H1 (cell line): ENCODE data around the gene ARHGAP26. TPM values are rescaled to one million over a fixed set of nuclear protein-coding genes. Genes with fewer than 3 reads are reported as not detected.

Source experiments
- CTCF ChIA-PET: fragments of 300-600 bp; sonication (Branson Sonifier 250); formaldehyde crosslinking; loops from one replicate; lab custom pipeline; 2021; ENCODE audit not compliant: partially characterized antibody; lab: Charles Lee
- POLR2A ChIA-PET: fragments of 300-600 bp; sonication (Branson Sonifier 250); formaldehyde crosslinking; loops from one replicate; lab custom pipeline; 2021; ENCODE audit warnings: inconsistent platforms; ENCODE audit not compliant: partially characterized antibody; lab: Charles Lee
- DNase-seq, 2 experiments: peaks; one replicate each; pipeline versions ENCODE4 v3.0.0 to v3.0.0-alpha.2; 2010 to 2022; ENCODE audit warnings: low spot score in 2 of 2, low read depth in 1 of 2, mixed read lengths in 1 of 2
- FAIRE-seq: peaks from 2 replicates; lab custom pipeline; 2011; peaks lifted over from hg19 to GRCh38; lab: Jason Lieb, UNC
- H2AFZ ChIP-seq: 2 replicates; pipeline ENCODE4 v1.8.1; 2012; ENCODE audit warnings: low read length, inconsistent platforms
- H2AK5ac ChIP-seq: 2 replicates; pipeline ENCODE4 v1.6.1; 2013; ENCODE audit warnings: low read depth, low read length
- H2BK120ac ChIP-seq: replicated peaks from 2 replicates; pipeline ENCODE3; 2013; ENCODE audit warnings: low read depth, low read length, inconsistent platforms
- H2BK12ac ChIP-seq: 2 replicates; pipeline ENCODE4 v1.6.1; 2013; ENCODE audit warnings: low read depth, low read length
- H2BK15ac ChIP-seq: 2 replicates; pipeline ENCODE4 v1.6.1; 2013; ENCODE audit warnings: low read length
- H2BK20ac ChIP-seq: 2 replicates; pipeline ENCODE4 v1.6.1; 2013; ENCODE audit warnings: low read length
- H2BK5ac ChIP-seq: 2 replicates; pipeline ENCODE4 v1.6.1; 2013; ENCODE audit warnings: low read depth, low read length
- H3K14ac ChIP-seq: 2 replicates; pipeline ENCODE4 v1.6.1; 2013; ENCODE audit warnings: inconsistent platforms; ENCODE audit not compliant: insufficient read length
- H3K18ac ChIP-seq: 2 replicates; pipeline ENCODE4 v1.6.1; 2013; ENCODE audit warnings: low read length; ENCODE audit errors: extremely low read depth
- H3K23ac ChIP-seq: 2 replicates; pipeline ENCODE4 v1.6.1; 2013; ENCODE audit warnings: inconsistent platforms; ENCODE audit not compliant: insufficient read length
- H3K23me2 ChIP-seq: 2 replicates; pipeline ENCODE4 v1.6.1; 2013; ENCODE audit warnings: low read depth, low read length
- H3K27ac ChIP-seq: 2 replicates; pipeline ENCODE4 v1.6.1; 2011; ENCODE audit warnings: low read depth, low read length, inconsistent platforms
- H3K27me3 ChIP-seq, 4 experiments: replicated peaks in 1 of 4; 1 replicate in 1 of 4; 2 replicates in 3 of 4; pipeline versions ENCODE4 v1.6.1 to v1.8.1; 2011 to 2013; ENCODE audit warnings: low read length in 3 of 4, mild to moderate bottlenecking in 3 of 4, inconsistent platforms in 2 of 4, mixed read lengths in 2 of 4, moderate library complexity in 1 of 4; ENCODE audit not compliant: control insufficient read depth in 3 of 4, insufficient read depth in 3 of 4; ENCODE audit errors: extremely low read depth in 1 of 4
- H3K36me3 ChIP-seq, 4 experiments: 2 replicates each; pipeline versions ENCODE4 v1.6.1 to v1.8.1; 2011 to 2013; ENCODE audit warnings: mild to moderate bottlenecking in 4 of 4, low read length in 3 of 4, moderate library complexity in 2 of 4, control low read depth in 1 of 4, inconsistent platforms in 1 of 4; ENCODE audit not compliant: insufficient read depth in 4 of 4, control insufficient read depth in 2 of 4
- H3K4ac ChIP-seq: replicated peaks from 2 replicates; pipeline ENCODE3; 2013; ENCODE audit warnings: low read length, low read depth, mixed read lengths, inconsistent platforms; ENCODE audit not compliant: insufficient read length
- H3K4me1 ChIP-seq, 4 experiments: replicated peaks in 1 of 4; 1 replicate in 1 of 4; 2 replicates in 3 of 4; pipeline versions ENCODE4 v1.6.1 to v1.8.1; 2011 to 2013; ENCODE audit warnings: low read length in 3 of 4, inconsistent platforms in 2 of 4, mixed read lengths in 1 of 4; ENCODE audit not compliant: insufficient read depth in 4 of 4, control insufficient read depth in 3 of 4
- H3K4me2 ChIP-seq, 2 experiments: 2 replicates each; pipeline versions ENCODE4 v1.6.1 to v1.8.1; 2011 to 2013; ENCODE audit warnings: low read depth in 2 of 2, low read length in 2 of 2, control low read depth in 1 of 2, inconsistent platforms in 1 of 2, mild to moderate bottlenecking in 1 of 2; ENCODE audit not compliant: insufficient read depth in 1 of 2
- H3K4me3 ChIP-seq, 4 experiments: fragments of 200-600, 300-600 bp in 1 of 4; sonication (generic), shearing (Covaris generic), sonication (Bioruptor Twin) in 1 of 4; 2 replicates each; pipeline versions ENCODE4 v1.5.1 to v1.8.1; 2011 to 2016; ENCODE audit warnings: low read length in 4 of 4, low read depth in 3 of 4, control low read depth in 2 of 4, inconsistent platforms in 2 of 4, mild to moderate bottlenecking in 2 of 4, mixed read lengths in 1 of 4, moderate library complexity in 1 of 4; ENCODE audit not compliant: insufficient read depth in 2 of 4; ENCODE audit errors: extremely low read depth in 1 of 4
- H3K56ac ChIP-seq: replicated peaks from 2 replicates; pipeline ENCODE3; 2013; ENCODE audit warnings: low read depth, mild to moderate bottlenecking, mixed read lengths, low read length, inconsistent platforms; ENCODE audit not compliant: insufficient read length
- H3K79me1 ChIP-seq: 2 replicates; pipeline ENCODE4 v1.6.1; 2013; ENCODE audit warnings: low read depth, low read length, control low read depth
- H3K79me2 ChIP-seq, 2 experiments: 2 replicates each; pipeline versions ENCODE4 v1.6.1 to v1.8.1; 2012 to 2013; ENCODE audit warnings: low read length in 2 of 2, mild to moderate bottlenecking in 2 of 2, inconsistent platforms in 1 of 2; ENCODE audit not compliant: insufficient read depth in 2 of 2, control insufficient read depth in 1 of 2
- H3K9ac ChIP-seq, 4 experiments: replicated peaks in 1 of 4; 1 replicate in 1 of 4; 2 replicates in 3 of 4; pipeline versions ENCODE4 v1.6.1 to v1.8.1; 2011 to 2013; ENCODE audit warnings: low read depth in 3 of 4, low read length in 3 of 4, control low read depth in 2 of 4, mild to moderate bottlenecking in 2 of 4, moderate library complexity in 2 of 4, inconsistent platforms in 1 of 4; ENCODE audit errors: extremely low read depth in 1 of 4
- H3K9me3 ChIP-seq, 2 experiments: 2 replicates each; pipeline versions ENCODE4 v1.6.1 to v1.8.1; 2012 to 2013; ENCODE audit warnings: mild to moderate bottlenecking in 2 of 2, moderate library complexity in 2 of 2, control low read depth in 1 of 2, inconsistent platforms in 1 of 2, low read depth in 1 of 2, low read length in 1 of 2, mixed read lengths in 1 of 2; ENCODE audit not compliant: insufficient read depth in 2 of 2
- H4K20me1 ChIP-seq, 2 experiments: replicated peaks in 1 of 2; 2 replicates each; pipeline versions ENCODE3 to v1.8.1; 2011 to 2013; ENCODE audit warnings: inconsistent platforms in 2 of 2, low read length in 2 of 2, mild to moderate bottlenecking in 1 of 2; ENCODE audit not compliant: insufficient read depth in 2 of 2, control insufficient read depth in 1 of 2
- H4K5ac ChIP-seq: 2 replicates; pipeline ENCODE4 v1.6.1; 2013; ENCODE audit warnings: low read length, low read depth, mixed read lengths, inconsistent platforms; ENCODE audit not compliant: insufficient read length
- H4K8ac ChIP-seq: 2 replicates; pipeline ENCODE4 v1.8.0; 2013; ENCODE audit warnings: mild to moderate bottlenecking, moderate library complexity, low read length, inconsistent platforms; ENCODE audit not compliant: insufficient read depth; ENCODE audit errors: extremely low read depth
- H4K91ac ChIP-seq: replicated peaks from 2 replicates; pipeline ENCODE3; 2013; ENCODE audit warnings: low read length, mixed read lengths, inconsistent platforms; ENCODE audit not compliant: insufficient read length
- EP300 ChIP-seq, 2 experiments: IDR thresholded peaks; 1 replicate in 1 of 2; 2 replicates in 1 of 2; pipeline ENCODE4 v1.6.1; 2011 to 2012; ENCODE audit warnings: low read depth in 2 of 2, low read length in 2 of 2, mild to moderate bottlenecking in 2 of 2, borderline replicate concordance in 1 of 2, inconsistent platforms in 1 of 2, moderate library complexity in 1 of 2
- FOSL1 ChIP-seq: IDR thresholded peaks from 2 replicates; pipeline ENCODE4 v1.6.1; 2011; ENCODE audit warnings: mild to moderate bottlenecking, low read depth, low read length, moderate library complexity; ENCODE audit not compliant: insufficient read depth
- NRF1 ChIP-seq: IDR thresholded peaks from 2 replicates; pipeline ENCODE4 v1.6.1; 2011; ENCODE audit warnings: mild to moderate bottlenecking, low read depth, low read length, improper control_type of control experiment
- POLR2AphosphoS5 ChIP-seq: IDR thresholded peaks from 2 replicates; pipeline ENCODE4 v1.6.1; 2011; ENCODE audit warnings: low read depth, low read length
- RAD21 ChIP-seq, 2 experiments: IDR thresholded peaks in 1 of 2; conservative IDR thresholded peaks in 1 of 2; 2 replicates each; pipeline ENCODE4 v1.6.1; 2011; ENCODE audit warnings: low read depth in 2 of 2, low read length in 2 of 2, improper control_type of control experiment in 1 of 2, inconsistent platforms in 1 of 2, mild to moderate bottlenecking in 1 of 2, moderate library complexity in 1 of 2
- RFX5 ChIP-seq: IDR thresholded peaks from 2 replicates; pipeline ENCODE4 v1.6.1; 2011; ENCODE audit warnings: low read depth, low read length, improper control_type of control experiment, borderline replicate concordance
- SP1 ChIP-seq: IDR thresholded peaks from 2 replicates; pipeline ENCODE4 v1.6.1; 2011; ENCODE audit warnings: low read depth, low read length
- SRF ChIP-seq: IDR thresholded peaks from 2 replicates; pipeline ENCODE4 v1.6.1; 2011; ENCODE audit warnings: mild to moderate bottlenecking, low read depth, low read length, moderate library complexity
- SUZ12 ChIP-seq: fragments of 200-600 bp; sonication (generic); IDR thresholded peaks from 2 replicates; pipeline ENCODE4 v1.6.1; 2012; ENCODE audit warnings: mild to moderate bottlenecking, inconsistent platforms, low read length, moderate library complexity, mixed read lengths
- WGBS, 2 experiments: shearing (Covaris generic) in 1 of 2; methylation state at CpG; one replicate each; pipeline versions ENCODE4 v1.1.6 to v1.1.7; 2013 to 2015; ENCODE audit warnings: low lambda C conversion rate in 2 of 2, mixed read lengths in 2 of 2, inconsistent platforms in 1 of 2, low coverage in 1 of 2, missing lambda C conversion rate in 1 of 2; ENCODE audit not compliant: insufficient replicate concordance in 2 of 2, insufficient coverage in 1 of 2, insufficient read length in 1 of 2; ENCODE audit errors: extremely low coverage in 1 of 2, missing lambda C conversion rate in 1 of 2; 5-methylcytosine and 5-hydroxymethylcytosine counted together
- polyA plus RNA-seq, 7 experiments: library from polyadenylated mRNA; depleted of rRNA in 3 of 7; stranded (reverse) in 5 of 7; unstranded in 2 of 7; fragments of >200 nt in 5 of 7; fragments of 200-250 nt in 2 of 7; gene quantifications; 1 replicate in 5 of 7; 2 replicates in 1 of 7; 4 replicates in 1 of 7; pipeline versions ENCODE4 v1.2.1 to v1.2.3, GENCODE V29; 2011 to 2013; ENCODE audit warnings: missing spikeins in 2 of 7, mixed read lengths in 2 of 7
- total RNA-seq: library from RNA; stranded (reverse); fragmentation: NEBNext Ultra II Directional; extraction: Animal tissue kit (Norgen Biotek cat#: 25700); gene quantifications from 2 replicates; pipeline ENCODE4 v1.2.1, GENCODE V29; 2021
- TF ChIP-seq, protein P1 (sequence below): IDR thresholded peaks from 2 replicates; pipeline ENCODE4 v1.6.1; 2011; ENCODE audit warnings: low read length, improper control_type of control experiment

The ARHGAP26 gene
- total and polyA plus RNA-seq, 2 of the 8 experiments (the other 6 are each of a cell fraction or from before 2014, with no cell fraction given): 7.1 to 24.8 TPM

- Histone ChIP-seq H3K9me3 (no peaks in the 10 kb centered on the region), H3K4me2 (no peak overlapping the region), H2BK15ac (no peak overlapping the region), H3K4me3 (no peak overlapping the region), H2AFZ (no peak overlapping the region), H3K56ac (no peak overlapping the region), H3K27ac (no peak overlapping the region), H3K14ac (no peak overlapping the region), H2BK120ac (no peak overlapping the region), H3K4ac (no peak overlapping the region), H4K20me1 (no peaks in the 10 kb centered on the region), H3K23ac (no peak overlapping the region), H3K79me1 (no peaks in the 10 kb centered on the region), H3K79me2 (no peaks in the 10 kb centered on the region), H2BK20ac (no peak overlapping the region), H4K5ac (no peak overlapping the region), H3K18ac (no peak overlapping the region), H2BK12ac (0 out of 2 replicates have a peak overlapping the region, but pooled peaks have one; percentile 56), H3K4me1 (peaks cover 10 to 32% (median 15%) of the 10 kb centered on the region in 4 experiments), H2AK5ac (no peak overlapping the region), H4K8ac (no peak overlapping the region), H4K91ac (no peak overlapping the region), H3K23me2 (no peaks in the 10 kb centered on the region), H2BK5ac (no peak overlapping the region), H3K36me3 (no peaks in the 10 kb centered on the region), H3K9ac (no peak overlapping the region), H3K27me3 (no peaks in the 10 kb centered on the region)
- TF ChIP-seq EP300 (IDR thresholded peaks at IDR 0.05; ENCODE audit: borderline replicate concordance in 1 of 2, low read depth in 2 of 2, low read length in 2 of 2) (no peak), POLR2AphosphoS5 (no peak), SP1 (no peak), NRF1 (no peak), RAD21 (IDR thresholded peaks at IDR 0.05 in 1 of 2, conservative IDR thresholded peaks at IDR 0.05 in 1 of 2; ENCODE audit: low read depth in 2 of 2, low read length in 2 of 2) (no peak), FOSL1 (no peak), SRF (no peak), SUZ12 (no peak), RFX5 (no peak)
- TF ChIP-seq, protein P1, sequence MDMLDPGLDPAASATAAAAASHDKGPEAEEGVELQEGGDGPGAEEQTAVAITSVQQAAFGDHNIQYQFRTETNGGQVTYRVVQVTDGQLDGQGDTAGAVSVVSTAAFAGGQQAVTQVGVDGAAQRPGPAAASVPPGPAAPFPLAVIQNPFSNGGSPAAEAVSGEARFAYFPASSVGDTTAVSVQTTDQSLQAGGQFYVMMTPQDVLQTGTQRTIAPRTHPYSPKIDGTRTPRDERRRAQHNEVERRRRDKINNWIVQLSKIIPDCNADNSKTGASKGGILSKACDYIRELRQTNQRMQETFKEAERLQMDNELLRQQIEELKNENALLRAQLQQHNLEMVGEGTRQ: no peak
- CTCF ChIA-PET: interaction anchor here (1.1 to 26.2 kb wide), 11 partner anchors 12 to 229 kb away, joined by 3 to 632 read pairs (median 9); partner anchors contain the start of gene ARHGAP26
- no peak for DNase-seq
- POLR2A ChIA-PET: no interaction called here
- WGBS, 2 experiments: 96% methylated on average over 3 of the region's 3 CpGs; no CpG with 5 or more reads in 1 of the 2 experiments
- FAIRE-seq: no peak
These were observed 113.9 kb downstream of the ARHGAP26 start for GRCh38 chr5:142884029-142884428.
